NB4 (cell line): Measurements from ENCODE around the gene CNTN4.

Source experiments
- DNase-seq: peaks from one replicate; pipeline ENCODE4 v3.0.0; 2010; ENCODE audit warnings: low read depth
- H3K4me3 ChIP-seq: one replicate; pipeline ENCODE4 v1.5.1; 2011; ENCODE audit warnings: mild to moderate bottlenecking, low read depth, low read length, moderate library complexity
- MYC ChIP-seq: IDR thresholded peaks from 2 replicates; pipeline ENCODE4 v1.6.1; 2011; ENCODE audit warnings: low read depth, low read length
- POLR2A ChIP-seq: IDR thresholded peaks from 2 replicates; pipeline ENCODE4 v1.6.1; 2011; ENCODE audit warnings: mild to moderate bottlenecking; ENCODE audit not compliant: insufficient read length; ENCODE audit errors: extremely low read depth
- TF ChIP-seq, protein P1 (sequence below): IDR thresholded peaks from one replicate; pipeline ENCODE4 v1.5.1; 2012; ENCODE audit warnings: low read depth, low read length
- TF ChIP-seq, protein P2 (sequence below): IDR thresholded peaks from 2 replicates; pipeline ENCODE4 v1.6.1; 2011; ENCODE audit warnings: low read depth, low read length

Gene CNTN4

GRCh38 chr3:2510591-2511145 lies 412.0 kb downstream of the CNTN4 start:
- no peak for DNase-seq
- no peak for TF ChIP-seq POLR2A
- TF ChIP-seq MYC: no peak
- TF ChIP-seq, protein P1, sequence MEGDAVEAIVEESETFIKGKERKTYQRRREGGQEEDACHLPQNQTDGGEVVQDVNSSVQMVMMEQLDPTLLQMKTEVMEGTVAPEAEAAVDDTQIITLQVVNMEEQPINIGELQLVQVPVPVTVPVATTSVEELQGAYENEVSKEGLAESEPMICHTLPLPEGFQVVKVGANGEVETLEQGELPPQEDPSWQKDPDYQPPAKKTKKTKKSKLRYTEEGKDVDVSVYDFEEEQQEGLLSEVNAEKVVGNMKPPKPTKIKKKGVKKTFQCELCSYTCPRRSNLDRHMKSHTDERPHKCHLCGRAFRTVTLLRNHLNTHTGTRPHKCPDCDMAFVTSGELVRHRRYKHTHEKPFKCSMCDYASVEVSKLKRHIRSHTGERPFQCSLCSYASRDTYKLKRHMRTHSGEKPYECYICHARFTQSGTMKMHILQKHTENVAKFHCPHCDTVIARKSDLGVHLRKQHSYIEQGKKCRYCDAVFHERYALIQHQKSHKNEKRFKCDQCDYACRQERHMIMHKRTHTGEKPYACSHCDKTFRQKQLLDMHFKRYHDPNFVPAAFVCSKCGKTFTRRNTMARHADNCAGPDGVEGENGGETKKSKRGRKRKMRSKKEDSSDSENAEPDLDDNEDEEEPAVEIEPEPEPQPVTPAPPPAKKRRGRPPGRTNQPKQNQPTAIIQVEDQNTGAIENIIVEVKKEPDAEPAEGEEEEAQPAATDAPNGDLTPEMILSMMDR: no peak
- TF ChIP-seq, protein P2, sequence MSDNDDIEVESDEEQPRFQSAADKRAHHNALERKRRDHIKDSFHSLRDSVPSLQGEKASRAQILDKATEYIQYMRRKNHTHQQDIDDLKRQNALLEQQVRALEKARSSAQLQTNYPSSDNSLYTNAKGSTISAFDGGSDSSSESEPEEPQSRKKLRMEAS: no peak
- H3K4me3 ChIP-seq: no peak overlapping the region

GRCh38 chr3:2511356-2511755 lies 412.7 kb downstream of the CNTN4 start:
- no peak overlapping the region for H3K4me3 ChIP-seq
- no peak for TF ChIP-seq MYC
- TF ChIP-seq, protein P1: no peak
- TF ChIP-seq, protein P2: no peak
- no peak for TF ChIP-seq POLR2A
- DNase-seq: no peak

GRCh38 chr3:2512881-2513280 lies 414.2 kb downstream of the CNTN4 start:
- no peak overlapping the region for H3K4me3 ChIP-seq
- TF ChIP-seq POLR2A (no peak), MYC (no peak)
- TF ChIP-seq, protein P1: no peak
- TF ChIP-seq, protein P2: no peak
- no peak for DNase-seq

DNA sequence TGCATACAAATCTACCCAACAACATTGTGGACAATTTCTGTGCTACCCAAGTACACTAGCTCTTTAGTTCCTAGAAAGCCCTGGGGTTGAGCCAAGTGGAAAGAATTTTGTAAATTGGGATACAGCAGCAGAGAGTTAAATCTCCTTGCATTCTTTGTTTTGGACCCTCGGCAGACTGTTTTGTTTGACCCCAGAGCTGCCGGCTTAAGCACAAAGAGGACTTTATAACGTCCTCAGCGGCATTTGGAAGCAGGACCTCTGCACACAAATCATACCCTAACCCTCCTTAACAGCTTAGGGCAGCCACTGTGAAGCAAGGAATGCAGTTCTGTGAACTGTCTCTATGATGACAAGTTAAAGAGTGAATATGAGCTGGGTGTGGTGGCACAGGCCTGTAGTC lies 415.3 kb downstream of the CNTN4 start:
- no peak for DNase-seq
- H3K4me3 ChIP-seq: no peak overlapping the region
- TF ChIP-seq, protein P1: no peak
- TF ChIP-seq POLR2A (no peak), MYC (no peak)
- TF ChIP-seq, protein P2: no peak

DNA sequence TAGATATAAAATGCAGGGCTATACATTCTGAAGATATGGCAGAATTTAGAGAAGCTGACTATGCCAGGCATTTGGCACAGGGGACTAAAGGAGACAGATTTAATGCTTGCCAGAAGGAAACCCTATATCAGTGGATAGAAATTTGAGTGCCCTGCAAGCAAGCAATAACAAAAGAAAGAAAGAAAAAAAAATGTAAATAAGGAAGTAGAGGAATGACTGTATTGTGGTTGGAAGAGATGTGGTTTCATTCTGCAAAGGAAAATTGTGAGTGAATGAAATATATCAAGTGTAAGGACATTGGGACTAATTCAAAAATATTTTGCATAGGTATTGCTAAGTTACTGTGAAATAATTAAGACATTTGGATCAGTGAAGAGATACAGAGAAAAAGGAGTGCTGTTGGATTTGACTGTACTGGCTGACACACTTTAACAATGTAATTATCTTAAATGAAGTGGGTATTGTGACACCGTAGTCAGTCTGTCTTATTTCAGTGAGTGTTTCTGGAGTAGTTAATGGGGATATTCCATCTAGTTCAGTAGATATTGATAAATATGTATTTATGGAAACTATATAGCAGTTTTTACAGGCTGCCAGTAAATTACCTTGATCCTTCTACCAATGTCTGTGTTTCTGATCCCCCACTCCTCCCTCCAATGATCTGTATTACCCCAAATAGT lies 418.2 kb downstream of the CNTN4 start:
- TF ChIP-seq POLR2A (no peak), MYC (no peak)
- TF ChIP-seq, protein P1: no peak
- TF ChIP-seq, protein P2: no peak
- H3K4me3 ChIP-seq: no peak overlapping the region
- DNase-seq: no peak
